ENCODE measurements around the gene HVCN1. TPM values are rescaled to one million over a fixed set of nuclear protein-coding genes. Genes with fewer than 3 reads are reported as not detected.

HVCN1 gene
- total RNA-seq, 1 experiment from 2014 or later, result 2.2 TPM

GRCh38 chr12:110731479-110731878, 42.6 kb upstream of the HVCN1 start:
- Histone ChIP-seq H3K4me2 (ENCODE audit: low read length) (no peak overlapping the region), H3K27me3 (ENCODE audit: low read length) (no peaks in the 10 kb centered on the region), H4K20me1 (ENCODE audit: low read length) (peaks cover 86% of the 10 kb centered on the region), H3K79me2 (ENCODE audit: low read length) (peaks cover 96% of the 10 kb centered on the region), H3K4me3 (ENCODE audit: low read length) (no peak overlapping the region), H2AFZ (ENCODE audit: low read length) (no peak overlapping the region), H3F3A (ENCODE audit: low read length, unreplicated experiment) (no peaks in the 10 kb centered on the region), H3K27ac (ENCODE audit: low read length) (no peak overlapping the region), H3K4me1 (ENCODE audit: insufficient read depth, low read length) (peaks cover 6% of the 10 kb centered on the region; the same call in 1 of the 2 replicates), H3K9me2 (replicated peaks; ENCODE audit: low read length) (no peaks in the 10 kb centered on the region), H3K36me3 (ENCODE audit: low read depth, low read length) (peaks cover 75% of the 10 kb centered on the region), H3K9ac (ENCODE audit: low read length) (no peak overlapping the region), H3K9me3 (ENCODE audit: low read length) (no peaks in the 10 kb centered on the region)
- ATAC-seq (no peak), DNase-seq (no peak)
- TF ChIP-seq EZH2phosphoT487 (IDR thresholded peaks at IDR 0.05; ENCODE audit: borderline replicate concordance, low read length) (no peak), EZH2 (IDR thresholded peaks at IDR 0.05; ENCODE audit: low read length, unreplicated experiment) (no peak), CTCF (conservative IDR thresholded peaks at IDR 0.05; ENCODE audit: low read depth, low read length) (no peak)
- intact Hi-C loops (cut with micrococcal nuclease), result no loop called here
- ChIA-PET CTCF (no interaction called here), POLR2A (ENCODE audit: unreplicated experiment) (no interaction called here)
- BruUV-seq (replicated peaks), result no TSS peak

- no peak for TF ChIP-seq EZH2phosphoT487 (IDR thresholded peaks at IDR 0.05; ENCODE audit: borderline replicate concordance, low read length)
- no peak for TF ChIP-seq EZH2 (IDR thresholded peaks at IDR 0.05; ENCODE audit: low read length, unreplicated experiment)
- no peak for TF ChIP-seq CTCF (conservative IDR thresholded peaks at IDR 0.05; ENCODE audit: low read depth, low read length)
- Histone ChIP-seq H2AFZ (ENCODE audit: low read length) (no peak overlapping the region), H3K4me1 (ENCODE audit: insufficient read depth, low read length) (peaks cover 2% of the 10 kb centered on the region; the same call in 1 of the 2 replicates), H3K27me3 (ENCODE audit: low read length) (no peaks in the 10 kb centered on the region), H3K9ac (ENCODE audit: low read length) (no peak overlapping the region), H3K27ac (ENCODE audit: low read length) (no peak overlapping the region), H3K4me2 (ENCODE audit: low read length) (no peak overlapping the region), H3K9me2 (replicated peaks; ENCODE audit: low read length) (no peaks in the 10 kb centered on the region), H3K4me3 (ENCODE audit: low read length) (no peak overlapping the region), H3F3A (ENCODE audit: low read length, unreplicated experiment) (no peaks in the 10 kb centered on the region), H3K36me3 (ENCODE audit: low read depth, low read length) (peaks cover 82% of the 10 kb centered on the region), H3K79me2 (ENCODE audit: low read length) (peaks cover 81% of the 10 kb centered on the region), H3K9me3 (ENCODE audit: low read length) (no peaks in the 10 kb centered on the region), H4K20me1 (ENCODE audit: low read length) (peaks cover 73% of the 10 kb centered on the region)
- BruUV-seq (replicated peaks), result no TSS peak
- no peak for DNase-seq
- ATAC-seq, result no peak
- intact Hi-C loops (cut with micrococcal nuclease), result no loop called here
- CTCF ChIA-PET, result no interaction called here
- POLR2A ChIA-PET (ENCODE audit: unreplicated experiment), result no interaction called here
Measured at GRCh38 chr12:110728628-110729027, 39.7 kb upstream of the HVCN1 start.

GRCh38 chr12:110726708-110727369, 37.9 kb upstream of the HVCN1 start:
- peaks cover 84% of the 10 kb centered on the region for H3K36me3 ChIP-seq (ENCODE audit: low read depth, low read length)
- no peak for TF ChIP-seq EZH2 (IDR thresholded peaks at IDR 0.05; ENCODE audit: low read length, unreplicated experiment)
- no peak for TF ChIP-seq CTCF (conservative IDR thresholded peaks at IDR 0.05; ENCODE audit: low read depth, low read length)
- TF ChIP-seq EZH2phosphoT487 (IDR thresholded peaks at IDR 0.05; ENCODE audit: borderline replicate concordance, low read length), result no peak
- no peaks in the 10 kb centered on the region for H3F3A ChIP-seq (ENCODE audit: low read length, unreplicated experiment)
- peaks cover 63% of the 10 kb centered on the region for H4K20me1 ChIP-seq (ENCODE audit: low read length)
- no peak overlapping the region for H3K4me2 ChIP-seq (ENCODE audit: low read length)
- DNase-seq (no peak), ATAC-seq (no peak)
- intact Hi-C loops (cut with micrococcal nuclease), result no loop called here
- CTCF ChIA-PET, result no interaction called here
- no peak overlapping the region for H3K4me3 ChIP-seq (ENCODE audit: low read length)
- no peaks in the 10 kb centered on the region for H3K4me1 ChIP-seq (ENCODE audit: insufficient read depth, low read length)
- no peak overlapping the region for H3K9ac ChIP-seq (ENCODE audit: low read length)
- H3K27ac ChIP-seq (ENCODE audit: low read length), result no peak overlapping the region
- no peaks in the 10 kb centered on the region for H3K9me3 ChIP-seq (ENCODE audit: low read length)
- no peaks in the 10 kb centered on the region for H3K9me2 ChIP-seq (replicated peaks; ENCODE audit: low read length)
- no peak overlapping the region for H2AFZ ChIP-seq (ENCODE audit: low read length)
- POLR2A ChIA-PET (ENCODE audit: unreplicated experiment), result no interaction called here
- H3K79me2 ChIP-seq (ENCODE audit: low read length), result peaks cover 63% of the 10 kb centered on the region
- H3K27me3 ChIP-seq (ENCODE audit: low read length), result no peaks in the 10 kb centered on the region
- BruUV-seq (replicated peaks), result no TSS peak
